Type B pancreatic cell (in vitro differentiated cells): ENCODE measurements around the gene ZNF689. TPM values are rescaled to one million over a fixed set of nuclear protein-coding genes. Genes with fewer than 3 reads are reported as not detected.

Experiments
- DNase-seq: peaks from one replicate; pipeline ENCODE4 v3.0.0; 2021; ENCODE audit warnings: mixed read lengths; ENCODE audit not compliant: unreplicated experiment; ENCODE audit errors: extremely low spot score
- H3K27ac Mint-ChIP-seq: 2 replicates; pipeline ENCODE4 v1.8.0; 2021; ENCODE audit warnings: mild to moderate bottlenecking, mixed read lengths
- H3K27me3 Mint-ChIP-seq: 2 replicates; pipeline ENCODE4 v1.8.0; 2021; ENCODE audit warnings: mixed read lengths
- H3K36me3 Mint-ChIP-seq: 2 replicates; pipeline ENCODE4 v1.8.0; 2021; ENCODE audit warnings: mixed read lengths
- H3K4me1 Mint-ChIP-seq: one replicate; pipeline ENCODE4 v1.8.0; 2021; ENCODE audit warnings: mixed read lengths; ENCODE audit not compliant: unreplicated experiment
- H3K4me3 Mint-ChIP-seq: 2 replicates; pipeline ENCODE4 v1.8.0; 2021; ENCODE audit warnings: mild to moderate bottlenecking, mixed read lengths
- H3K9me3 Mint-ChIP-seq: 2 replicates; pipeline ENCODE4 v1.8.0; 2021; ENCODE audit warnings: mixed read lengths
- CTCF ChIP-seq: fragments of 200-600 bp; sonication (generic); conservative IDR thresholded peaks from 2 replicates; pipeline ENCODE4 v1.5.0; 2021; ENCODE audit warnings: antibody characterized with exemption, mild to moderate bottlenecking
- total RNA-seq: library from RNA; stranded (reverse); gene quantifications from 2 replicates; pipeline ENCODE4 v1.2.1, GENCODE V29; 2021; ENCODE audit warnings: low replicate concordance

Gene ZNF689
- total RNA-seq, 1 donor from 2014 or later = 14.9 TPM

- Mint-ChIP-seq H3K4me1 (peaks cover 31% of the 10 kb centered on the region), H3K27me3 (no peaks in the 10 kb centered on the region), H3K4me3 (peak overlapping the region; percentile 65), H3K9me3 (no peaks in the 10 kb centered on the region), H3K36me3 (peaks cover 11% of the 10 kb centered on the region), H3K27ac (peak overlapping the region; percentile 87)
- no peak for DNase-seq
- no peak for TF ChIP-seq CTCF
Observed at GRCh38 chr16:30552956-30553355, 57.2 kb downstream of the ZNF689 start.

Other genes starting within 250 kb of the ZNF689 start
- gene TBC1D10B, start 239.9 kb downstream of the ZNF689 start, total RNA-seq = 46.8 and 50.0 TPM in 2 replicates
- 10.4 and 21.7 TPM in 2 replicates for gene MYL11, start 235.6 kb downstream of the ZNF689 start, total RNA-seq
- 1.4 and 2.3 TPM in 2 replicates for gene SEPTIN1, start 227.8 kb downstream of the ZNF689 start, total RNA-seq
- gene ZNF48, start 215.0 kb downstream of the ZNF689 start, total RNA-seq = 14.5 and 21.1 TPM in 2 replicates
- gene ZNF771, start 202.8 kb downstream of the ZNF689 start, total RNA-seq = 4.7 and 15.5 TPM in 2 replicates
- gene DCTPP1, start 180.4 kb downstream of the ZNF689 start, total RNA-seq = 41.8 and 62.1 TPM in 2 replicates
- 58.6 and 84.8 TPM in 2 replicates for gene SEPHS2, start 164.5 kb downstream of the ZNF689 start, total RNA-seq
- gene ITGAL, start 137.6 kb downstream of the ZNF689 start, total RNA-seq = 0.33 and 0.48 TPM in 2 replicates
- gene ZNF768, start 83.8 kb downstream of the ZNF689 start, total RNA-seq = 58.7 and 59.6 TPM in 2 replicates
- 9.3 and 11.4 TPM in 2 replicates for gene ZNF747, start 75.5 kb downstream of the ZNF689 start, total RNA-seq
- 16.8 and 20.2 TPM in 2 replicates for gene ZNF764, start 52.0 kb downstream of the ZNF689 start, total RNA-seq
- gene ZNF688, start 38.7 kb downstream of the ZNF689 start, total RNA-seq = 9.8 and 14.3 TPM in 2 replicates
- gene ZNF785, start 24.7 kb downstream of the ZNF689 start, total RNA-seq = 22.4 and 29.1 TPM in 2 replicates
- 41.1 and 45.0 TPM in 2 replicates for gene PRR14, start 40.6 kb upstream of the ZNF689 start, total RNA-seq
- 77.3 and 78.2 TPM in 2 replicates for gene FBRS, start 48.0 kb upstream of the ZNF689 start, total RNA-seq
- 62.8 and 73.5 TPM in 2 replicates for gene SRCAP, start 88.8 kb upstream of the ZNF689 start, total RNA-seq
- gene PHKG2, start 138.0 kb upstream of the ZNF689 start, total RNA-seq = 41.5 and 42.4 TPM in 2 replicates
- gene CFAP119, start 151.7 kb upstream of the ZNF689 start, total RNA-seq = 14.2 and 15.0 TPM in 2 replicates
- 107 and 131 TPM in 2 replicates for gene RNF40, start 151.9 kb upstream of the ZNF689 start, total RNA-seq
- gene ZNF629, start 176.8 kb upstream of the ZNF689 start, total RNA-seq = 26.9 and 35.5 TPM in 2 replicates